Measurements from ENCODE around the gene SPECC1.

GRCh38 chr17:20218272-20218671, 209.1 kb downstream of the SPECC1 start:
- TF ChIP-seq, protein P1, sequence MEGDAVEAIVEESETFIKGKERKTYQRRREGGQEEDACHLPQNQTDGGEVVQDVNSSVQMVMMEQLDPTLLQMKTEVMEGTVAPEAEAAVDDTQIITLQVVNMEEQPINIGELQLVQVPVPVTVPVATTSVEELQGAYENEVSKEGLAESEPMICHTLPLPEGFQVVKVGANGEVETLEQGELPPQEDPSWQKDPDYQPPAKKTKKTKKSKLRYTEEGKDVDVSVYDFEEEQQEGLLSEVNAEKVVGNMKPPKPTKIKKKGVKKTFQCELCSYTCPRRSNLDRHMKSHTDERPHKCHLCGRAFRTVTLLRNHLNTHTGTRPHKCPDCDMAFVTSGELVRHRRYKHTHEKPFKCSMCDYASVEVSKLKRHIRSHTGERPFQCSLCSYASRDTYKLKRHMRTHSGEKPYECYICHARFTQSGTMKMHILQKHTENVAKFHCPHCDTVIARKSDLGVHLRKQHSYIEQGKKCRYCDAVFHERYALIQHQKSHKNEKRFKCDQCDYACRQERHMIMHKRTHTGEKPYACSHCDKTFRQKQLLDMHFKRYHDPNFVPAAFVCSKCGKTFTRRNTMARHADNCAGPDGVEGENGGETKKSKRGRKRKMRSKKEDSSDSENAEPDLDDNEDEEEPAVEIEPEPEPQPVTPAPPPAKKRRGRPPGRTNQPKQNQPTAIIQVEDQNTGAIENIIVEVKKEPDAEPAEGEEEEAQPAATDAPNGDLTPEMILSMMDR (IDR thresholded peaks at IDR 0.05; ENCODE audit: insufficient read depth, low read length): no peak
- TF ChIP-seq POLR2AphosphoS5 (IDR thresholded peaks at IDR 0.05; ENCODE audit: low read depth) (no peak), GABPA (IDR thresholded peaks at IDR 0.05; ENCODE audit: low read depth) (no peak)
- TF ChIP-seq, protein P2, sequence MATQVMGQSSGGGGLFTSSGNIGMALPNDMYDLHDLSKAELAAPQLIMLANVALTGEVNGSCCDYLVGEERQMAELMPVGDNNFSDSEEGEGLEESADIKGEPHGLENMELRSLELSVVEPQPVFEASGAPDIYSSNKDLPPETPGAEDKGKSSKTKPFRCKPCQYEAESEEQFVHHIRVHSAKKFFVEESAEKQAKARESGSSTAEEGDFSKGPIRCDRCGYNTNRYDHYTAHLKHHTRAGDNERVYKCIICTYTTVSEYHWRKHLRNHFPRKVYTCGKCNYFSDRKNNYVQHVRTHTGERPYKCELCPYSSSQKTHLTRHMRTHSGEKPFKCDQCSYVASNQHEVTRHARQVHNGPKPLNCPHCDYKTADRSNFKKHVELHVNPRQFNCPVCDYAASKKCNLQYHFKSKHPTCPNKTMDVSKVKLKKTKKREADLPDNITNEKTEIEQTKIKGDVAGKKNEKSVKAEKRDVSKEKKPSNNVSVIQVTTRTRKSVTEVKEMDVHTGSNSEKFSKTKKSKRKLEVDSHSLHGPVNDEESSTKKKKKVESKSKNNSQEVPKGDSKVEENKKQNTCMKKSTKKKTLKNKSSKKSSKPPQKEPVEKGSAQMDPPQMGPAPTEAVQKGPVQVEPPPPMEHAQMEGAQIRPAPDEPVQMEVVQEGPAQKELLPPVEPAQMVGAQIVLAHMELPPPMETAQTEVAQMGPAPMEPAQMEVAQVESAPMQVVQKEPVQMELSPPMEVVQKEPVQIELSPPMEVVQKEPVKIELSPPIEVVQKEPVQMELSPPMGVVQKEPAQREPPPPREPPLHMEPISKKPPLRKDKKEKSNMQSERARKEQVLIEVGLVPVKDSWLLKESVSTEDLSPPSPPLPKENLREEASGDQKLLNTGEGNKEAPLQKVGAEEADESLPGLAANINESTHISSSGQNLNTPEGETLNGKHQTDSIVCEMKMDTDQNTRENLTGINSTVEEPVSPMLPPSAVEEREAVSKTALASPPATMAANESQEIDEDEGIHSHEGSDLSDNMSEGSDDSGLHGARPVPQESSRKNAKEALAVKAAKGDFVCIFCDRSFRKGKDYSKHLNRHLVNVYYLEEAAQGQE (IDR thresholded peaks at IDR 0.05; ENCODE audit: insufficient replicate concordance, low read depth): no peak

Measured in HL-60 (cell line).